K562 (cell line): Measurements from ENCODE around the gene ENTPD3.
"Not testable (repeated sequence)": the region's sequence is repeated elsewhere in the genome, so short reads cannot be mapped to it uniquely, and the experiment has no call there.

ENCODE experiments used
- ARNT ChIP-seq, 2 experiments: fragments of 450-650 bp; IDR thresholded peaks; 2 replicates each; pipeline ENCODE4 v1.6.1; 2016; ENCODE audit warnings: mild to moderate bottlenecking in 1 of 2
- CBFA2T3 ChIP-seq: fragments of 450-650 bp; IDR thresholded peaks from 2 replicates; pipeline ENCODE4 v1.6.1; 2017
- EP300 ChIP-seq: IDR thresholded peaks from 2 replicates; pipeline ENCODE4 v1.6.1; 2012; ENCODE audit warnings: low read length, improper control_type of control experiment
- EZH2 ChIP-seq: IDR thresholded peaks from 2 replicates; pipeline ENCODE4 v1.6.1; 2012; ENCODE audit warnings: low read depth, mild to moderate bottlenecking, inconsistent platforms, low read length, borderline replicate concordance
- HLTF ChIP-seq: fragments of 450-650 bp; IDR thresholded peaks from 2 replicates; pipeline ENCODE4 v1.6.1; 2016
- JUN ChIP-seq, 2 experiments: sonication (generic) in 1 of 2; formaldehyde crosslinking in 1 of 2; IDR thresholded peaks; 2 replicates each; pipeline versions ENCODE4 v1.6.1 to v1.8.0; 2012 to 2022; ENCODE audit warnings: borderline replicate concordance in 2 of 2, mild to moderate bottlenecking in 2 of 2, improper control_type of control experiment in 1 of 2, low read depth in 1 of 2, low read length in 1 of 2, missing genetic modification reagents in 1 of 2
- MAFK ChIP-seq: IDR thresholded peaks from 2 replicates; pipeline ENCODE4 v1.6.1; 2011; ENCODE audit warnings: low read length, improper control_type of control experiment
- RAD21 ChIP-seq, 2 experiments: fragments of 250-450 bp in 1 of 2; fragments of 450-650 bp in 1 of 2; sonication (Bioruptor Pico) in 1 of 2; formaldehyde crosslinking in 1 of 2; IDR thresholded peaks in 1 of 2; conservative IDR thresholded peaks in 1 of 2; 2 replicates each; pipeline versions ENCODE4 v1.4.0 to v1.8.0; 2020 to 2022; ENCODE audit warnings: mild to moderate bottlenecking in 2 of 2, moderate library complexity in 1 of 2
- RFX5 ChIP-seq: IDR thresholded peaks from 2 replicates; pipeline ENCODE4 v1.6.1; 2011; ENCODE audit warnings: low read depth, mild to moderate bottlenecking, improper control_type of control experiment, low read length
- TF ChIP-seq, protein P1 (sequence below), 3 experiments: IDR thresholded peaks in 2 of 3; conservative IDR thresholded peaks in 1 of 3; 2 replicates each; pipeline ENCODE4 v1.5.1; 2011 to 2012; ENCODE audit warnings: low read length in 3 of 3, mild to moderate bottlenecking in 3 of 3, control low read depth in 2 of 3, improper control_type of control experiment in 1 of 3, inconsistent platforms in 1 of 3, low read depth in 1 of 3, mixed read lengths in 1 of 3, moderate library complexity in 1 of 3; ENCODE audit not compliant: insufficient read depth in 2 of 3
- TF ChIP-seq, protein P2 (sequence below): fragments of 150-350 bp; IDR thresholded peaks from 2 replicates; pipeline ENCODE4 v1.6.1; 2014; ENCODE audit warnings: low read depth, mild to moderate bottlenecking, low read length, borderline replicate concordance
- TF ChIP-seq, protein P3 (sequence below), 3 experiments: fragments of 200-800 bp in 1 of 3; fragments of 250-450 bp in 1 of 3; fragments of 450-650 bp in 1 of 3; sonication (Bioruptor Pico) in 1 of 3; sonication (Bioruptor generic) in 1 of 3; formaldehyde crosslinking in 1 of 3; IDR thresholded peaks; 2 replicates each; pipeline versions ENCODE4 v1.6.1 to v1.8.0; 2016 to 2022; ENCODE audit warnings: mild to moderate bottlenecking in 2 of 3, missing genetic modification characterization in 2 of 3, missing compliant biosample characterization in 1 of 3, moderate library complexity in 1 of 3
- TF ChIP-seq, protein P4 (sequence below): fragments of 250-450 bp; sonication (Bioruptor Pico); IDR thresholded peaks from 2 replicates; pipeline ENCODE4 v1.8.0; 2021; ENCODE audit warnings: borderline replicate concordance, mild to moderate bottlenecking, moderate library complexity; ENCODE audit not compliant: poor library complexity, severe bottlenecking

DNA sequence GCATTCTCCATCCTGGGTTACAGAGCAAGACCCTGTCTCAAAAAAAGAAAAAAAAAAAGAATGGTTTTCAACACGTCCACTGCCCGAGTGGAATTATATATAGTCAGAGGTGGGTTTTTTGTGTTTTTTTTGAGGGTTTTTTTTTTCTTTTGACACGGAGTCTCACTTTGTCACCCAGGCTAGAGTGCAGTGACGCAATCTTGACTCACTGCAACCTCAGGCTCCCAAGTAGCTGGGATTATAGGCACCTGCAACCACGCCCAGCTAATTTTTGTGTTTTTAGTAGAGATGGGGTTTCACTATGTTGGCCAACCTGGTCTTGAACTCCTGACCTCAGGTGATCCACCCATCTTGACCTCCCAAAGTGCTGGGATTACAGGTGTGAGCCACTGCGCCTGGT is 73.5 kb downstream of the ENTPD3 start:
- TF ChIP-seq, protein P1, sequence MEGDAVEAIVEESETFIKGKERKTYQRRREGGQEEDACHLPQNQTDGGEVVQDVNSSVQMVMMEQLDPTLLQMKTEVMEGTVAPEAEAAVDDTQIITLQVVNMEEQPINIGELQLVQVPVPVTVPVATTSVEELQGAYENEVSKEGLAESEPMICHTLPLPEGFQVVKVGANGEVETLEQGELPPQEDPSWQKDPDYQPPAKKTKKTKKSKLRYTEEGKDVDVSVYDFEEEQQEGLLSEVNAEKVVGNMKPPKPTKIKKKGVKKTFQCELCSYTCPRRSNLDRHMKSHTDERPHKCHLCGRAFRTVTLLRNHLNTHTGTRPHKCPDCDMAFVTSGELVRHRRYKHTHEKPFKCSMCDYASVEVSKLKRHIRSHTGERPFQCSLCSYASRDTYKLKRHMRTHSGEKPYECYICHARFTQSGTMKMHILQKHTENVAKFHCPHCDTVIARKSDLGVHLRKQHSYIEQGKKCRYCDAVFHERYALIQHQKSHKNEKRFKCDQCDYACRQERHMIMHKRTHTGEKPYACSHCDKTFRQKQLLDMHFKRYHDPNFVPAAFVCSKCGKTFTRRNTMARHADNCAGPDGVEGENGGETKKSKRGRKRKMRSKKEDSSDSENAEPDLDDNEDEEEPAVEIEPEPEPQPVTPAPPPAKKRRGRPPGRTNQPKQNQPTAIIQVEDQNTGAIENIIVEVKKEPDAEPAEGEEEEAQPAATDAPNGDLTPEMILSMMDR (IDR thresholded peaks at IDR 0.05 in 2 of 3, conservative IDR thresholded peaks at IDR 0.05 in 1 of 3; ENCODE audit: insufficient read depth in 2 of 3, low read depth in 1 of 3, low read length in 3 of 3): not testable (repeated sequence)
- TF ChIP-seq, protein P2, sequence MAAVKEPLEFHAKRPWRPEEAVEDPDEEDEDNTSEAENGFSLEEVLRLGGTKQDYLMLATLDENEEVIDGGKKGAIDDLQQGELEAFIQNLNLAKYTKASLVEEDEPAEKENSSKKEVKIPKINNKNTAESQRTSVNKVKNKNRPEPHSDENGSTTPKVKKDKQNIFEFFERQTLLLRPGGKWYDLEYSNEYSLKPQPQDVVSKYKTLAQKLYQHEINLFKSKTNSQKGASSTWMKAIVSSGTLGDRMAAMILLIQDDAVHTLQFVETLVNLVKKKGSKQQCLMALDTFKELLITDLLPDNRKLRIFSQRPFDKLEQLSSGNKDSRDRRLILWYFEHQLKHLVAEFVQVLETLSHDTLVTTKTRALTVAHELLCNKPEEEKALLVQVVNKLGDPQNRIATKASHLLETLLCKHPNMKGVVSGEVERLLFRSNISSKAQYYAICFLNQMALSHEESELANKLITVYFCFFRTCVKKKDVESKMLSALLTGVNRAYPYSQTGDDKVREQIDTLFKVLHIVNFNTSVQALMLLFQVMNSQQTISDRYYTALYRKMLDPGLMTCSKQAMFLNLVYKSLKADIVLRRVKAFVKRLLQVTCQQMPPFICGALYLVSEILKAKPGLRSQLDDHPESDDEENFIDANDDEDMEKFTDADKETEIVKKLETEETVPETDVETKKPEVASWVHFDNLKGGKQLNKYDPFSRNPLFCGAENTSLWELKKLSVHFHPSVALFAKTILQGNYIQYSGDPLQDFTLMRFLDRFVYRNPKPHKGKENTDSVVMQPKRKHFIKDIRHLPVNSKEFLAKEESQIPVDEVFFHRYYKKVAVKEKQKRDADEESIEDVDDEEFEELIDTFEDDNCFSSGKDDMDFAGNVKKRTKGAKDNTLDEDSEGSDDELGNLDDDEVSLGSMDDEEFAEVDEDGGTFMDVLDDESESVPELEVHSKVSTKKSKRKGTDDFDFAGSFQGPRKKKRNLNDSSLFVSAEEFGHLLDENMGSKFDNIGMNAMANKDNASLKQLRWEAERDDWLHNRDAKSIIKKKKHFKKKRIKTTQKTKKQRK: not testable (repeated sequence)
- TF ChIP-seq JUN (IDR thresholded peaks at IDR 0.05; ENCODE audit: borderline replicate concordance, low read depth, low read length); JUN (CRISPR knock-in tag; IDR thresholded peaks at IDR 0.05; ENCODE audit: borderline replicate concordance); RAD21 (CRISPR knock-in tag; conservative IDR thresholded peaks at IDR 0.05 in 1 of 2, IDR thresholded peaks at IDR 0.05 in 1 of 2); EZH2; MAFK; EP300; ARNT (IDR thresholded peaks at IDR 0.05); CBFA2T3; HLTF; RFX5: not testable (repeated sequence)
- TF ChIP-seq, protein P3, sequence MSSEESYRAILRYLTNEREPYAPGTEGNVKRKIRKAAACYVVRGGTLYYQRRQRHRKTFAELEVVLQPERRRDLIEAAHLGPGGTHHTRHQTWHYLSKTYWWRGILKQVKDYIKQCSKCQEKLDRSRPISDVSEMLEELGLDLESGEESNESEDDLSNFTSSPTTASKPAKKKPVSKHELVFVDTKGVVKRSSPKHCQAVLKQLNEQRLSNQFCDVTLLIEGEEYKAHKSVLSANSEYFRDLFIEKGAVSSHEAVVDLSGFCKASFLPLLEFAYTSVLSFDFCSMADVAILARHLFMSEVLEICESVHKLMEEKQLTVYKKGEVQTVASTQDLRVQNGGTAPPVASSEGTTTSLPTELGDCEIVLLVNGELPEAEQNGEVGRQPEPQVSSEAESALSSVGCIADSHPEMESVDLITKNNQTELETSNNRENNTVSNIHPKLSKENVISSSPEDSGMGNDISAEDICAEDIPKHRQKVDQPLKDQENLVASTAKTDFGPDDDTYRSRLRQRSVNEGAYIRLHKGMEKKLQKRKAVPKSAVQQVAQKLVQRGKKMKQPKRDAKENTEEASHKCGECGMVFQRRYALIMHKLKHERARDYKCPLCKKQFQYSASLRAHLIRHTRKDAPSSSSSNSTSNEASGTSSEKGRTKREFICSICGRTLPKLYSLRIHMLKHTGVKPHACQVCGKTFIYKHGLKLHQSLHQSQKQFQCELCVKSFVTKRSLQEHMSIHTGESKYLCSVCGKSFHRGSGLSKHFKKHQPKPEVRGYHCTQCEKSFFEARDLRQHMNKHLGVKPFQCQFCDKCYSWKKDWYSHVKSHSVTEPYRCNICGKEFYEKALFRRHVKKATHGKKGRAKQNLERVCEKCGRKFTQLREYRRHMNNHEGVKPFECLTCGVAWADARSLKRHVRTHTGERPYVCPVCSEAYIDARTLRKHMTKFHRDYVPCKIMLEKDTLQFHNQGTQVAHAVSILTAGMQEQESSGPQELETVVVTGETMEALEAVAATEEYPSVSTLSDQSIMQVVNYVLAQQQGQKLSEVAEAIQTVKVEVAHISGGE (CRISPR knock-in tag; IDR thresholded peaks at IDR 0.05): not testable (repeated sequence)
- TF ChIP-seq, protein P4, sequence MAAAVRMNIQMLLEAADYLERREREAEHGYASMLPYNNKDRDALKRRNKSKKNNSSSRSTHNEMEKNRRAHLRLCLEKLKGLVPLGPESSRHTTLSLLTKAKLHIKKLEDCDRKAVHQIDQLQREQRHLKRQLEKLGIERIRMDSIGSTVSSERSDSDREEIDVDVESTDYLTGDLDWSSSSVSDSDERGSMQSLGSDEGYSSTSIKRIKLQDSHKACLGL (CRISPR knock-in tag): not testable (repeated sequence)
